ENCODE measurements around the gene CRK. TPM values are rescaled to one million over a fixed set of nuclear protein-coding genes. Genes with fewer than 3 reads are reported as not detected.
A peak's percentile ranks its signal among the peaks of the same experiment; 100 is the strongest.
"Not testable (repeated sequence)": the region's sequence is repeated elsewhere in the genome, so short reads cannot be mapped to it uniquely, and the experiment has no call there.

Gene CRK
- total RNA-seq, 1 donor from 2014 or later = 162 TPM

DNA sequence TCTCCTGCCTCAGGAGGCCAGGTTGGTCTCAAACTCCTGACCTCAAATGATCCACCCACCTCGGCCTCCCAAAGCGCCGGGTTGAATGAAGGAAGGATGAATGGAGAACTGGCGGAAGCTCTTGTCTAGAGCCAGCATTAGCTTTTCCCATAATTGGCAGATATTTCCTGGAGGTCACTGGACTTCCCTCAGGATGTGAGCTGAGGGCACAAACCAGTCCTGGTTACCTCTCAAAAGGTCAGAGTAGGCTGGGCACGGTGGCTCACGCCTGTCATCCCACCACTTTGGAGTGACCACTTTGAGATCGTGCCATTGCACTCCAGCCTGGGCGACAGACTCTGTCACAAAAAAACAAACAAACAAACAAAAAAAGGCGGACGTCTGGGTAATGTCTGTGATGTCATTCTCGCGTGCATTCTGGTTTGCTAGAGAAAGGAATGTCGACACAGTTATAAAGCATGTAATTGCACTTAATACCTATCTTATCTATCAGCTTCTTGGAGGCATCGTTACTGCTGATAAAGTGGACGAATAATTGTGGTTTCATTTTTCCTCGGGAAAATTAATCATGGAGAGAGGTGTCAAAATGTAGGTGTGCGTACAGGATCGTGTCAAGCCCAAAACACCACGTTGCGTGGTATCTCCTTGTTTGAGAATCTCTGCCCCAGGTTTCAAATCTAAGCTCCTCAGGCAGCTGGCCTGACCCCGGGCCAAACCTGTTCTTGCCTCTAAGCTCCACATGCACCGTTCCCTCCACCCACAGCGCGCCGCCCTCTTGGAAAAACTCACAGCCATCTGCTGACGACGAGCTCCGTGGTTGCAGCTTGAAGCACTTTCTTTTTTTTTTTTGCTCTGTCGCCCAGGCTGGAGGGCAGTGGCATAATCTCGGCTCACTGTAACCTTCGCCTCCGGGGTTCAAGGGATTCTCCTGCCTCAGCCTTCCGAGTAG is 6.4 kb upstream of the CRK start:
- DNase-seq = no peak

GRCh38 chr17:1461198-1461944 is 5.3 kb upstream of the CRK start:
- peak; percentile 25 for DNase-seq

DNA sequence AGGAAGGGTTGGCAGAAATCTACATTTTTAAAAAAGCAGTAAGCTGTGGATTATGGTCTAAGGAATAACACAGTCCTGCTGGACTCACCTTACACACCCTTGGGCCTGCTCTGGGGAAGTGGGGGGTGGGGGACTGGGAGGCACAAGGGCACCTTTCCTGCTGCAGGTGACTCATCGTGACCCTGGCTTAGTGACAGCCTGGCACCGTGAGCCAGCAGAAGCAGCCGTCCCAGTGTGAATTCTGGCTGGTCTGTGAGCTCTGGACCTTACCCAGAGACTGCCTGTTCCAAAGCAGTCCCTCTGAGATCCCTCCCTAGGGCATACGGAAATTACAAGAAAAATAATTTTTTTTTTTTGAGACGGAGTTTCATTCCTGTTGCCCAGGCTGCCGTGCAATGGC is 4.2 kb upstream of the CRK start:
- DNase-seq = peak; percentile 49

DNA sequence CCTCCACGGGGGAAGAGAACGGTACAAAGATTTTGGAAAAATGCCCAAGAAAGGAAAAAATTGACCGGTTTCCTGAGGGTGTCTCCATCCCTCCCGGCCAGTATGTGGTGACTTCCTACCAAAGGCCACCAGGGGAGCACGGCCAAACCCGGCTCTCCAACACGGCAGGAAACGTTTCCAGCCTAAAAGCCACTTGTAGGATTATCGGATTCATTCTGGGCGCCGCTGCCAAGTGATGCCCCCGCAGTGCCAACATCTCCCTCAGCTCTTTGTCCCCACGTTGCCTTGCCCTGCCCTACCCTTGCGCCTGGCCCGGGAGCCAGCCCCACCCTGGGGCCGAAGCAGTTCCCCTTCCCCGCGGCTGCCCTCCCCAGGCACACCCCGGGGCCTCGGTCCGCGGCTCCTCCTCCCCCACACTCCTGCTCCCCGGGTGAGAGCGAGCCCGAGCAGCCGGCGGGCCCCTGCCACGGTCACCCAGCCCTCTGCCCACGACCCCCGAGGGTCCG is 688 bp downstream of the CRK start:
- peak; percentile 80 for DNase-seq

DNA sequence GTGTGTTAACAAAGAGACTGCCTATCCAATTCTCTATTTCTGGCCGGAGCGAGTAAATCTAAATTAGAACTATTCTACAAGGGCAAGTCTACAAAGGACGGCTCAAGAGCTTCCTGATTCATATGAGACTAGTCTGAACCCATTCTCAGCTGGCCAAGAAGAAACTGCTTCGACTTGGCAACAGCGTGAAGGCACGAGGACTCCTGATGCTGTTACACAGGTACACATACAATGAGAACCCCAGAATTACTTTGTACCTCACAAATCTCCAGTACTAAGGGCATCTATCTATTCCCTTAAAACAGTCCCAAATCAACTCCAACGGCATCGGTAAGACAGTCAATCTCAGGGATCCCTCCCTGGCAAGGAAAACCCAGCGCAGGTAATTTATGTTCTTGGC is 1.5 kb downstream of the CRK start:
- DNase-seq = peak; percentile 38

DNA sequence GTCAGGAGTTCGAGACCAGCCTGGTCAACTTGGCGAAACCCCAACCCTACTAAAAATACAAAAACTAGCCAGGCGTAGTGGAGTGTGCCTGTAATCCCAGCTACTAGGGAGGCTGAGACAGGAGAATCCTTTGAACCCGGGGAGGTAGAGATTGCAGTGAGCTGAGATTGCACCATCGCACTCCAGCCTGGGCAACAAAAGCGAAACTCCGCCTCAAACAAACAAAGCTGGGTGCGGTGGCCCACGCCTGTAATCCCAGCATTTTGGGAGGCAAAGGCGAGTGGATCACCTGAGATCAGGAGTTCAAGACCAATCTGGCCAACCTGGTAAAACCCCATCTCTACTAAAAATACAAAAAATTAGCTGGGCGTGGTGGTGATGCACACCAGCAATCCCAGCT is 2.3 kb downstream of the CRK start:
- DNase-seq = not testable (repeated sequence)

GRCh38 chr17:1452836-1453235 is 3.2 kb downstream of the CRK start:
- no peak for DNase-seq

DNA sequence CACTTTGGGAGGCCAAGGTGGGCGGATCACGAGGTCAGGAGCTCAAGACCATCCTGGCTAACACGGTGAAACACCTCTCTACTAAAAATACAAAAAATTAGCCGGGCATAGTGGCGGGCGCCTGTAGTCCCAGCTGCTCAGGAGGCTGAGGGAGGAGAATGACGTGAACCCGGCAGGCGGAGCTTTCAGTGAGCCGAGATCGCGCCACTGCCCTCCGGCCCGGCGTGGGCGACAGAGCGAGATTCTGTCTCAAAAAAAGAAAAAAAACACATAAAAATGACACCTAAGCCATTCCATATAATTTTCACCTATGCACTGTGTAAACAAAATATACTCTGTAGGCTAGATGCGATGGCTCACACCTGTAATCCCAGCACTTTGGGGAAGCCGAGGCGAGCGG is 5.8 kb downstream of the CRK start:
- DNase-seq = not testable (repeated sequence)

DNA sequence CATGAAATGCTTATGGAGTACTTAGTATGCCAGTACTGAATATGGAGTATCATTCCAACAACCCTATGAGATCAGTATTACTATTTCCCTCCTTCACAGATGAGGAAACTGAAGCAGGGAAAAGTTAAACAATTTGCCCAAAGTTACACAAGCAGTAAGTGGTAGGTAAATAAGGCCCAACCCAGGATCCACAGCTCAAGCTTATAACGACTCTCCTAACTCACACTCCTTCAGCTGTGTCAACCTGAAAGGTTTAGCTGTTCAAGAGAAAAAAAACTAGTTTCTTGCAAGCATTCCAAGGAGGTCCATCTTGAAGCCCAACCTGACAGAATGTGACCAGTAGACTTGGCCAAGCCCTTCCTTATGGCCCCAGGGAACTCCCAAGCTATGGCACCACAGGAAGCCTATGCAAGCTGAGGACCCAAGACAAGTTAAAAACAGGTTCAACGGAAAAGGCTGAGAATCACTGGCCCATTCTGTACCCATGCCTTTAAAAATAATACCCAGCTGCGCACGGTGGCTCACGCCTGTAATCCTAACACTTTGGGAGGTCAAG is 6.5 kb downstream of the CRK start:
- no peak for DNase-seq

DNA sequence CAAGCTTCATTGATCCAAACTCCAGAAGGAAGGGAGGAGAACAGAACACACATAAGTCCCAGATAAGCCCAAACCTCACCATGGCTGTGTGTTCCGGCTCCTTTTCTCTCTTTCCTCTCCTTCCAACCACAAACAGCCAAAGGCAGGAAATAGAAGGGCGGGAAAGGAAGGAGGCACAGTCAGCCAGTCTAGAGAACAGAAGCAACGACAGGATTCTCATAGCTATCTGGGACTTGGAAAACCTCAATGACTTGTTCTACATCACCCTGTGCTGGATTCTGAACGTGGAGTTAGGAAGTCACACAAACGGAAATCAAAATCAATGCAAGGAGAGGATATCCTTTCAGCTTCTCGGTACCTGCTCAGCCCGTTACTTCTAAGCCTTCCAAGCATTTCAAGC is 9.0 kb downstream of the CRK start:
- DNase-seq = peak; percentile 79

DNA sequence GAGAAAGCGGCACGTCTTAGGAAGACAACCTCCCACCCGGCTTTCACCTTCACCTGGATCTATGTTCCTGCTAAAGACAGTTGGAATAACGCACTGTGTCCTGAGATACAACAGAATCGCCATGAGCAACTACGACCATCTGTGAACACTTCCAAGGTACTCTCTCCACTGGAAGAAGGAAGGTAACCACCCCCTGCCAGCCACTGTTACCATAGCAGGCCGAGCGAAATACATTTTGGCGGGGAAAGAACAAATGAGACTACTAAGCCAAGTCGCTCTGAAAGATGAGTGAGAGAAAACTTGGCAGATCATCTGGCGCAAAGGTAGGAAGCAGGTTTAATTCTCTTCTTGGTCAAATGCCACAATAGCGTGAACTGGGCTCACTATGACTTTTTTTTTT is 9.8 kb downstream of the CRK start:
- no peak for DNase-seq

DNA sequence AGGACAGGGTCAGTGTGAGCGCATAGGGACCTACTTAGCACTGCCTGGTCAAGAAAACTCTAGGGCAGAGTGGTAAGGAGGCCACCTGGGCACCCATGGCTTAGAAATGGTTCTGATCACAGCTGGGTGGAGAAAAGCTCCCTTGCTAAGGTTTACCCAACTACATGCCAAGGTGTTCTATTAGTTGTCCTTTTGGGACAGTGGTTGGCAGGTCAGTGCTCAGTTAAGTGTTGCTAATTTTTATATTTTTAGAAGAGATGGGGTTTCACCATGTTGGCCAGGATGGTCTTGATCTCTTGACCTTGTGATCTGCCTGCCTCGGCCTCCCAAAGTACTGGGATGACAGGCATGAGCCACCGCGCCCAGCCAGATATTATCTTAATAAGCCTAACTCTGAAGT is 10.3 kb downstream of the CRK start:
- not testable (repeated sequence) for DNase-seq

GRCh38 chr17:1442721-1443120 is 13.3 kb downstream of the CRK start:
- not testable (repeated sequence) for DNase-seq

GRCh38 chr17:1442187-1442586 is 13.8 kb downstream of the CRK start:
- DNase-seq = no peak

- DNase-seq = no peak
Measured at GRCh38 chr17:1440921-1441320, 15.1 kb downstream of the CRK start.

DNA sequence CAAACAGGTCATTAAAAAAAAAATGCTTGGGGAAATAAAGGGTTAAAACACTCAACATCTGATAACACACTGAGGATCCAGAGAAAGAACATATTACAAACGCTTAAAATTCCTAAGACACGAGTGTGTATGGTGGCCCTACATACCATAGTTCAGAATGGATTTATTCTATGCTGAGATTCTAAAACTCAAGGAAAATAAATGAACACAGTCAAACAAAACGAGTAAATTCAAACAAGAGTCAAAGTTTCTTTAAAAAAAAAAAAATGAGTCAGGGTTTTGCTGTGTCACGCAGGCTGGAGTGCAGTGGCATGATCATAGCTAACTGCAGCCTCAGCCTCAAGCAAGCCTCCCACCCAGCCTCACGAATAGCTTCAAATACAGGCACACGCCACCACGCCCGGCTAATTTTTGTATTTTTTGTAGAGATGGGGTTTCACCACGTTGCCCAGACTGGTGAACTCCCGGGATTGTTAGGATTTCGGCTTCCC is 17.4 kb downstream of the CRK start:
- no peak for DNase-seq

DNA sequence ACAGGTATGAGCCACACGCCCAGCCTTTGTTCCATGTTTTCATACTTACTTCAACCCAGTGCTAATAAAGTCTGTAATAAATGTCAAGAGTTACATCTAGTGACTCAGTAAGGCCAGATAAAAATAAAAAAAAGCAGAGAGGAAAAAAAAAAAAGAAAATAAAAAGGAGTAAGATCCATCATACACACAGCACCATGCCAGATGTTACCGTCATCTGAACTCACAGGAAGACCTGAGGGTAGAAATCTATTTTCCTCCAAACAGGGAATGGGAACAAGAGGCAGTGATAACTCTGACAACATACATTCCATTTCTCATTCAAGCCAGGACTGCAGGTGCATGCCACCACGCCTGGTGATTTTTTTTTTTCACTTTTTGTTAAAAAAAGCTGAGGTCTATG is 20.7 kb downstream of the CRK start:
- no peak for DNase-seq

DNA sequence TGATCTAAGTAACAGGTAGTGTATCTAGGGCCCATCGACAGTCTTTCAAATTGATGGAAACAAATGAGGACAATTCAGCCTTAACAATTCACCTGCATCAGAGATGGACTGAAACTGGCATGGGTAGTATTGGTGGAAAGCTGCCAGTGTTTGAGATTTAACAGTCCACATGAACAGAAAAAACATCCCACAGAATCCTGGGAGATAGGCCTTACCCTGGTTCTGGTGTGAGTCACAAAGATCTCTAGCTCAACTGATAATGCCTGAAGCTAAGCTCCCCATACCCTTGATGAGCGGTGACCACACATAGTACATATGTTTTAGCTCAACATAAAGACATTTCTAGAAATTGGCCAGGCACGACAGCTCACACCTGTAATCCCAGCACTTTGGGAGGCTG is 21.9 kb downstream of the CRK start:
- no peak for DNase-seq

DNA sequence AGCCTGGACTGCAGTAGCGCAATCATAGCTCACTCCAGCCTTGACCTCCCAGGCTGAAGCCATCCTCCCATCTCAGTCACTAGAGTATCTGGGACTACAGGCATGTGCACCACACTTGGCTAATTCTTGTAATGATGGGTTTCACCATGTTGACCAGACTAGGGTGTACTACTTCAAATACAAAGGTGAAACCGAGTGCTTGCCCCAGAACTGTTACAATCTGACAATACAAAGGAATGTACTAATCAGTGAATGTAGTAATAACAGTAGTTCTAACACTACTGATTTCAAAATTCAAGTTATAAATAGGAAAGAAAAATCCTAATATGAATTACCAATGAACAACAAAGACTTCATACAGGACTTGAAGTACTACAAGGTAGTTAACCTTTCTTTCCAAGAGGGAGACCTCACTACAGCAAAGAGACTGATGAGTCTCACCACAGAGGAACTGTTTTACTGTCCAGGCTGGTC is 24.4 kb downstream of the CRK start:
- no peak for DNase-seq

- DNase-seq = peak; percentile 47
Measured at GRCh38 chr17:1423456-1424135, 32.4 kb downstream of the CRK start.

GRCh38 chr17:1422885-1423284 is 33.1 kb downstream of the CRK start:
- DNase-seq = peak; percentile 98

DNA sequence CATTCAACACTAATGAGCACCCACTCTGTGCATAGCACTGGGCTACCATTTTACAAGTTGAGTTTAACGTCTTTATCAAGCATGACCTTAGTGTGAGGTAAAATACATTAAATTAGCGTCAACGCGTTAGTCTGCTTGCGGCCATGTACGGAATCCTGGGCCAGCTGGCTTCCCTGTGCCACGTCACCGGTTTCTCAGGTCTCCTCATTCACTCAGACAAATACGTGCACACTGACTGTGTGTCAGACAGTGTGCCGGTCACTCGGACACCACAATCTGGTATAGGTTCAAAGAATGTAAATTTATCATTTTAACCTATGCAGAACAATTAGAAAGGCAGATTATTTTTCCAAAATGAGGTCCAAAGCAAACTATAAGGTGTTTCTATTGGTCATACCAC is 34.6 kb downstream of the CRK start:
- no peak for DNase-seq

Measured in dermis blood vessel endothelial cell (primary cell).